Body of pancreas (tissue), 4 donors: Measurements from ENCODE around the gene ASPA.

Experiments
- POLR2A ChIP-seq, 3 donors: fragments of 450-650 bp; IDR thresholded peaks; one replicate each; pipeline ENCODE4 v1.6.1; 2016; ENCODE audit warnings: antibody characterized with exemption in 3 of 3, mild to moderate bottlenecking in 2 of 3
- TF ChIP-seq, protein P1 (sequence below), 7 experiments: fragments of 450-650 bp in 4 of 7; fragments of 200-600 bp in 3 of 7; sonication (generic) in 3 of 7; IDR thresholded peaks; one replicate each; pipeline ENCODE4 v1.5.1; 2016 to 2019; ENCODE audit warnings: antibody characterized with exemption in 7 of 7

DNA sequence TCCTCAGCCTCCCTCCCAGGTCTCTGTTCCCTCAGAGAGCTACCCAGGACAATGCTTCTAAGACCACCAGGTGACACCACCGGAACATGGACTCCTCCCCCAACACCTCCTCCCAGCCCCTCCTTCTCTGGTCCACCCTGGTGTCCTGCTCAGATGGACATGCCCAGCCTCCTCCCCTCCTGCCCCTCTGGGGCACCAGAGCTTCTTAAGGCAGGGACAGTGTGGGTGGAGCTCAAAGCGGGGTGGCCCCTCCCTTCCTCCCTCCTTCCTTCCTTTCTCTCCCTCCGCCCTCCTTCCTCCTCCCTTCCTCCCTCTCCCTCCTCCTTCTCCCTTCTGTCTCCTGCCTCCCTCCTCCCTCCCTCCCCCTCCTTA is 59.1 kb downstream of the ASPA start:
- no peak for TF ChIP-seq POLR2A (IDR thresholded peaks at IDR 0.05)
- TF ChIP-seq, protein P1, sequence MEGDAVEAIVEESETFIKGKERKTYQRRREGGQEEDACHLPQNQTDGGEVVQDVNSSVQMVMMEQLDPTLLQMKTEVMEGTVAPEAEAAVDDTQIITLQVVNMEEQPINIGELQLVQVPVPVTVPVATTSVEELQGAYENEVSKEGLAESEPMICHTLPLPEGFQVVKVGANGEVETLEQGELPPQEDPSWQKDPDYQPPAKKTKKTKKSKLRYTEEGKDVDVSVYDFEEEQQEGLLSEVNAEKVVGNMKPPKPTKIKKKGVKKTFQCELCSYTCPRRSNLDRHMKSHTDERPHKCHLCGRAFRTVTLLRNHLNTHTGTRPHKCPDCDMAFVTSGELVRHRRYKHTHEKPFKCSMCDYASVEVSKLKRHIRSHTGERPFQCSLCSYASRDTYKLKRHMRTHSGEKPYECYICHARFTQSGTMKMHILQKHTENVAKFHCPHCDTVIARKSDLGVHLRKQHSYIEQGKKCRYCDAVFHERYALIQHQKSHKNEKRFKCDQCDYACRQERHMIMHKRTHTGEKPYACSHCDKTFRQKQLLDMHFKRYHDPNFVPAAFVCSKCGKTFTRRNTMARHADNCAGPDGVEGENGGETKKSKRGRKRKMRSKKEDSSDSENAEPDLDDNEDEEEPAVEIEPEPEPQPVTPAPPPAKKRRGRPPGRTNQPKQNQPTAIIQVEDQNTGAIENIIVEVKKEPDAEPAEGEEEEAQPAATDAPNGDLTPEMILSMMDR (IDR thresholded peaks at IDR 0.05) = no peak
